ELF-1 (cell line): ENCODE results near the gene DOK5.

Experiments
- DNase-seq: peaks from one replicate; pipeline ENCODE4 v3.0.0-alpha.2; 2016; ENCODE audit warnings: low read depth, low spot score

Gene DOK5

DNA sequence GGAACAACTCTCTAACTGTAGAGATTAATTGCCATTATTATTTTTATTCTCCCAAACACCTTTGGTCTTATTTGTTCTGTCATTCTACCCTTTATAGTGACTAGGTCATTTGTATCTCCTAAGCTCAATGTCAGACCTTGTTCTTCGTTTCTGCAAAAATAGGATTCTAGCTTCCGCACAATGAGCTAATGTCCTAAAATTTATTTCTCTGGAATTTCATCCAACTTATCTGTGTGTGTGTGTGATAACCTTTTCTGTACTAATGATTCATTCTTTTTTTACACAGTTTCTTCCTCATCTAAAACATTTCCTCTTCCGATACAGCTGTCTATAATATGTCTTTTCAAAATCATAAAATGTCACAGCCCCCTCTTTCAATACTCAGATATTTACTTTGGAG lies 84.5 kb downstream of the DOK5 start:
- no peak for DNase-seq

GRCh38 chr20:54560357-54560756 lies 85.0 kb downstream of the DOK5 start:
- no peak for DNase-seq

DNA sequence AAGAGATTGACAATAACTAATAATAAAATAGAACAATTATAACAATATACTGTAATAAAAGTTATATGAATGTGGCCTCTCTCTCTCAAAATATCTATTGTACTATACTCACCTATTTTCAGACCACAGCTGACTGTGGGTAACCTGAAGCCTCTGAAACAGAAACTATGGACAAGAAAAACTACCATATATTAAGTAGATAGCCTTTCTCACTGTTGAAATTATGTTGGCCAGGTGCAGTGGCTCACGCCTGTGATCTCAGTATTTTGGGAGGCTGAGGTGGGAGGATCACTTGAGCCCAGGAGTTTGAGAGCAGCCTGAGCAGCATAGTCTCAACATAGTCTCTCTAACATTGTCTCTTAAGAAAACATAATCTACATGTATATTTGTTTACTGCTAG lies 89.9 kb downstream of the DOK5 start:
- DNase-seq = no peak

- no peak for DNase-seq
These were observed 90.8 kb downstream of the DOK5 start for GRCh38 chr20:54566031-54566688.

DNA sequence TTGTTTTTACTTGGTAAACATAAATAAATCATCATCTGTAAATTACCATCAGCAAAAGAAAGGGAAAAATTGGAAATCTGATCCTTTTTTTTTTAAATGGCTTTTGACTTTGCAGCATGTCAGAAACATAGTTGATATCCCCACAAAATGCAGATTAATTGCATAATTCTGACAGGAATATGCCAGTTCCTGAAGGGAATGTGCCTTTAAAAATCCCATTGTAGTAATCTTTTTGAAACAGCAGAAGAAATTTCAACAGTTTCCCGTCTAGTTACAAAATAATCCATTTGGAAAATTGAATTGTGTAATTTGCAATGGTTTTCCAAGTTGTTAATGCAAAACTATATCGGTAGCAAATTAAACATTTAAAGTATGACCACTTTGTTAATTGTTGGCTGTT lies 95.2 kb downstream of the DOK5 start:
- DNase-seq = no peak

GRCh38 chr20:54572665-54573435 lies 97.5 kb downstream of the DOK5 start:
- DNase-seq = no peak

DNA sequence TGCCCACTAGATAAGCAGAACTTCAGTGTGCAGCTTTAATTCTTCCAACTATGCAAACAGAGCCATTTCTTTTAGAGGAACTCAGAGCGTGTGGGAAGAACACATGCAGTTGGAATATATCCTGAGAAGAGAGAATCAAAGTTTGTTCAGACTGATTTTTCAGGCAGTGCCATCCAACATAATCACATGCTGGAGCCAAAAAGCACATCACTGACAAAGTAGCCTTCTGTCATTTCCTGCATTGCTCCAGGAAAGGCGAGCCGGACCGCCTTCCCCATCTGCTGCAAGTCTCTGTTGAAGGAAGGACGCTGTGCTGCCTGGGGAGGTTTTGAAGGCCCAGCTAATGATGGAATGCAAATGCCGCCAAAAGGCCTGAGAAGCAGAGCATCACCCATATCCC lies 98.4 kb downstream of the DOK5 start:
- peak; percentile 2 for DNase-seq

- DNase-seq = no peak
These were observed 101.1 kb downstream of the DOK5 start for GRCh38 chr20:54576518-54576917.

DNA sequence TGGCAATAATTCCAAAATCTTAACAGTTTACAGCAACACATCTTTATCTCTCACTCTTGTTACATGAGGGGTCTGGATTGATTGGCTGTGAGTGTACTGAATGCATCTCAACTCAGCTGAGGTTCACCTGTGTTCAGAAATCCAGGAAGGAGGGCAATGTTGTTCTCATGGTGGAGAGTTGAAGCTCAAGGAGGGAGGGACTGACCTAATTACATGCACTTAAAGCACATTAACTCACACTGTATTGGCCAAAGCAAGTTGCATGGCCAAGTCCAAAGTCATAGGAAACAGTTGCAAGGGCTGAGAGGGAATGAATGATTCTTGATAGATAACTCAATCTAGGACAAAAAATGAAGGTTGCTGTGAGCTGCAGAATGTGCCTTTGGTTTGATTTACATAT lies 102.2 kb downstream of the DOK5 start:
- no peak for DNase-seq

DNA sequence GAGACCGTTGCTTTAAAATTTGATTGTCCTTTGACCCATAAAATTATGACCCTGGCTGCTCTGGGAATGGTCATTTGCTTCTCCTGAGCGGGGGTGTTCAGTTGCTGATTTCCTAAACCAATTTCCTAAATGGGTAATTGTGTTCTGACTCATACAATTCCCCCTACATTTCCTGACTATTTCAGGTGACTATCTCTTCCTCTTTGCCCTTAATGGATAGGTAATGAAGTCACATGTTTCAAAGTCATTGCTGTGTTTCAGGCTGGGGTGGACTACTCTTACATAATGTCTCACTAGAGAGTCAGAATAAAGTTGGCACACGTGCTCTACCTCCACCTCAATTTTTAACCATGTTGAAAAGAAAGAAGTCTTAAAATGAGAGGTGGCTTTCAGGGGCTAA lies 109.8 kb downstream of the DOK5 start:
- DNase-seq = no peak

DNA sequence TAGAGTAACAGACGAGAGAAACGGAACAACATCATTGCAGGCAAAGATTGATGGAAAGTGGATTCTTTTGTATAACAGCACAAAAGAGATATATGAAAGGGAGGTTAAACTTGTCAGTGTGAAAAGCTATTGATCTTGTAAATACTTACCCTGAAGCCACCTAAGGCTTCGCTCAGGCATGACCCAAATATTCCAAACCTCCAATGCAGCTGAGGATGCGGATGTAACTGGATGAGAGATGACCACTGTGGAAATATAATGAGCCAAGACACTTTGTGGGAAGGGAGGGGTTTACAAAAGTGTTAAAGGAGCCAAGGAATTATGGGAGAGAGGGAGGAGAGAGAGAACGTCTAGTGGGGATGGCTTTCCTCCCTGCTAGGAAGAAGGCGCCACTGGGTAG lies 112.0 kb downstream of the DOK5 start:
- DNase-seq = no peak

DNA sequence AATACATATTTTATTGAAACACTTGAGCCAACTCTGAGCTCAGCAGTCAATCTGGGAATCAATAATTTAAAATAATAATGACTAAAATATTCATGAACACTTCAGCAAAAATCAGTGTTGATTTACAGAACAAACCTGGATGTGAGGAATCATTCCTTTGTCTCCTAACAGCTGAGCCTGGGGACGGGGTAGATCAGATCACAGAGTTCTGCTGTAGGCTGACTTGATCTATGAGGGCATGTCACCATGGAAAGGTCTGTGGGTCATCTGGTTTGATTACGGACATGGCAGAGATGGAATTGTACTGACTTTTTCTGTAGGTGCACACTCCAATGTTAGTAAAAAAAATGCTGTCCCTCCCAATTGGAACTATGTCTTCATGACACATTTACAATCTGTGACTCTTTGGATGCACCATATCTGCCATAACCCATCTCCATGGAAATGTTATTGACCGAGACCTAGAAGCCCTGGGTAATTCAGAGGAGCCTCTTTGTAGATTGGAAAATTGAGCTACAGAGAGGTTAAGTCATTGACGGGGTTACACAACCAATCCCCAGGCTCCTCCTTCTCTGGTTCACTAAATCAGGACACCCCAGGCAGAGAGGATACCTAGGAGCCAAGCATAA lies 114.1 kb downstream of the DOK5 start:
- DNase-seq = no peak

DNA sequence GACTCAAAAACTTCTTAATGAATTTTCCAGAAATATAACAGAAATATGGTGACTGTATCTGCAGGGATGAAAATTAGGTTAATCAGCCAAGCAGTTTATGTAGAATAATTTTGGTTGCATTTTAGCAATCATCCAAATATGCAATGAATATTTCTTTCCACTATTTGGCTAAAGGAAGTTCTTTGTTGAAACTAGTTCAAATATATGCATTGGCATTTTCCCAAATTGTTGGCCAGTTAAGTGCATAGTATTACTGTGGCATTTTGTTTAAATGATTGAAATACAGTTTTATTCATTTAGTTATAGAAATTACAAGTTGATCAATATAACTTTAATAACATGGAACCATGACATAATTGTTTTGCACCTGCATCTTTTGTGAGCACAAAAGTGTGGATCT lies 115.5 kb downstream of the DOK5 start:
- DNase-seq = no peak

- DNase-seq = no peak
These were observed 121.3 kb downstream of the DOK5 start for GRCh38 chr20:54596651-54597050.

GRCh38 chr20:54598352-54598751 lies 123.0 kb downstream of the DOK5 start:
- DNase-seq = no peak

DNA sequence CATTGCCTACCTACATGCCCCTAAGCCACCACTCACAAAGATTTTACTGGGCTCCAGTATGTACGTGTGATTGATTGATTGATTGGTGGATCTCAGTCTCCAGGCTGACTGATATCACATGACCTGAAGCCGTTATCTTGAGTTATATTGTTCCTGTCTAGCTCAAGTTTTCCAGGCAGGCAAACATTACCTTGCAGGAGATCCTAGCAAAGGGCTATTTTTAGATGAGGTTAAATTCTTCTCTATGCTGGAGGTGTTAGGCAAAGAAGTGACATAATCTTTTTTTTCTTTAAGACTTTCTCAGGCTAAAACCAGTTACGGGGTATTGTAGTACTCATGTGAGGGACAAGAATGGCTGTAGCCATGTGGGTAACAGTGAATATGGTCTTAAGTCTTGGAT lies 125.2 kb downstream of the DOK5 start:
- DNase-seq = no peak

DNA sequence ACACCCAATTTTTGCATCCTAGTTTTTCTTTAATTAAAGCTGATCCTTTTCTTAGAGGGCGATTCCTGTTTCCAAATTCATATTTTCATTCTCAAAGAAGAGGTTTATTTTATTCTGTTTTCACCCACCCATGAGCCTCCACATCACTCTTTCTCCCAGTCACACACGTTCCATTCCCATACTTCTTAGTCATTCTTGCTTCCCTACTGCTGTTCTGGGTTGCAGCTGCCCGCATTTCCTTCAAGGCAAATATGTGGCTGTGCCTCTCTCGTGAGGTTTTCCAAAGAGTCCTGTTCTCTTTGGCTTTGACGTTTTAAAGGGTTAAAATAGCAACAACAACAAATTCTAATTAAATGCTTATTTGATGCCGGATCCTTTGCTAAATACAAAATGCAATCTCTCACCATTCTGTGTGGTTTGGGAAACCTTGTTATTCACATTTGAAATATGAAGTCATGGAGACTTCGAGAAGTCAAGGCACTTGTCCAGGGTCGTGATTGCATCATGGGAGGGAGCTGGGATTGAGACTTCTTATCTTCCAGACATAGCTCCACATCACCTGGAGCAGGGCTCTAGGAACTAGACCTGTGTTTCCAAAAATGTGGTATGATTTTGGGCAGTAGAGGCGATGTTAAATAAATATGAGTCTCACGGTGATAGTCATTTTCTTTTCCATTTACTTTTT lies 126.6 kb downstream of the DOK5 start:
- DNase-seq = no peak

- no peak for DNase-seq
These were observed 129.9 kb downstream of the DOK5 start for GRCh38 chr20:54605319-54605718.

- no peak for DNase-seq
These were observed 131.0 kb downstream of the DOK5 start for GRCh38 chr20:54606380-54606779.

GRCh38 chr20:54608039-54608745 lies 132.8 kb downstream of the DOK5 start:
- no peak for DNase-seq

GRCh38 chr20:54608943-54609342 lies 133.6 kb downstream of the DOK5 start:
- no peak for DNase-seq
